HG03469 (cell line): ENCODE data around the gene DGAT2.

Experiments used
- ATAC-seq: cut with Tn5 transposase; IDR thresholded peaks from one replicate; pipeline ENCODE4 v1.9.1; 2021; ENCODE audit warnings: mild to moderate bottlenecking, moderate library complexity, moderate number of reproducible peaks; ENCODE audit not compliant: unreplicated experiment

The DGAT2 gene

DNA sequence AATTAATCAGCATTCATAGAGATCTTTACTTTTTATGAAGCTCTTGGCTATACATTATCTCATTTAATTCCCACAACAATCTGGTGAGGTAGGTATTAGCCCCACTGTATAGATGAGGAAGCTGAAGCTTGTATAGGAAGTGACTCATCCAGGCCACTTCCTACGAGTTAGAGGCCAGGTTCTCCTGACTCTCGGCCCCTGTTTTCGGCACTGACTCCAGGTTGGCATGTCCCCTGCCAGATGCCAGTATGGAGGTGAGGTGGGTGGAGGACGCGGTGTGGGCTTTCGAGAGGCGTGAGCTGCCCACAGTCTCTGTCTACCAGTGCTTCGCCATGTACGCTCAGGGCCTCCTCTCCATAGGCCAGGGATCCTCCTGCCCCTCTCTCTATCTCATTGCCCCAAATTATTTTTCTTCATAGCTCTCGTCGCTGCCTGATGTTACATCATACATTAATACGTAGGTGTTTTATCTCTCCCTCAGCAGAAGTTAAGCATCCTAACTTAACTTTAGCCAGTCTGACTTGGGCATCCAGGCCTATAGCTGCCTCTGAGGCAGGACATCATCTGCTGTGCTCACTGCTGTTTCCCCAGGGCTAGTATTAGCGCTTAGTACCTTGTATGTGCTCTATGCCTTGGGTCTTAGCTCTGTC is 9.0 kb downstream of the DGAT2 start:
- ATAC-seq = no peak

DNA sequence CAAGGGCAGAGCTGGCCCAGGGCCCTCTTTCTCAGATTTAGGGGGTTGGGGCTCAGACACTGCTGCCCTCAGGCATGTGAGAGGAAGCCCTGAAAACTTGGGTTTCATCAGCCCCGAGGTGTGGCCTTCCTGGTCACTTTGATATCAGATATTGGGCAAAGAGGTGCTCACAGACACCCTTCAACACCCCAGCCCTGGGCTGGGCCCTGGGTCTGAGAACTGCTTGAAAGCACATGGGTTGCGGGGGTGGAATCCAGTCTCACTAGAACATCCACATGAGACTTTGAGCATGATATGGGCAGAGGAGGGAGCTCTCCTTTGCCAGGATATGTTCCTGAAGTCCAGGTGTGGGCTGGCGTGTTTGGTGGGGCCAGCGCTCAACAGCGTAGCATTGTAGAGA is 10.4 kb downstream of the DGAT2 start:
- no peak for ATAC-seq

DNA sequence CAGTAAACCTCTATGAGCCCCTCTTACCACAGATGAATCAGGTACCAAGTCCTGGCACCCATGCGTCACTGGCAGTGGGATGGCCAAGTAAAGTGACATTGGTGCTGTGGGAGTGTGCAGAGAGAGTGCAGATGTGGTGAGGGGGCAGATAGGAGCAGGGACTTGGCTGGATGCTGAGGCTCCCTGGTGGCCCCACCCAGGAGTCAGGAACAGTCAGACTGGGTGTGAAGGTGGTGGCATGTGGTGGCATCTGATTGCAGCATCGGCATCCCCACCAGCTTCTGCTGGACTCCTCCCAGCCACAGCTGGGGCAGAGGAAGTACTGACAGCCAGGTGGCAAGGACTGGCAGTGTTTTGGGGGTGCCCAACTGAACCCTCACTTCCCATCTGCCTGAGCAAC is 11.4 kb downstream of the DGAT2 start:
- no peak for ATAC-seq

DNA sequence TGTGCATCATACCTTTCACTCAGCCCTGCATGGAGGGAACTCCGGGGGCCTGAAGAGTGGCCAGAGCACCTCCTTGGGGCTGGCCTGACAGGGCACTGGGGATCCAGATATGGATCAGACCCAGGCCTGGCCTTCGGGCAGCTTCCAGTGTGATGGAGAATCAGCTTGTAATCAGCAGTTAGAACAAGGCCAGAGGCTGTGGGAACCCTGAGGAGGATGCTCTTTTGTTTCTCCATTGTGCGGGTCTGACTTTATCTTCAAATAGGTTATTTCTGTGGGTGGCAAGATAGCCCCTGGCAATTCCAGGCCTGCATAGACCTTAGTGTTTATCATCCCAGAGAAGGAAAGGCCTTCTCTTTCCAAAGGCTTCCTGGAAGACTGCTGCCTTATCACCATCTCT is 12.3 kb downstream of the DGAT2 start:
- no peak for ATAC-seq

DNA sequence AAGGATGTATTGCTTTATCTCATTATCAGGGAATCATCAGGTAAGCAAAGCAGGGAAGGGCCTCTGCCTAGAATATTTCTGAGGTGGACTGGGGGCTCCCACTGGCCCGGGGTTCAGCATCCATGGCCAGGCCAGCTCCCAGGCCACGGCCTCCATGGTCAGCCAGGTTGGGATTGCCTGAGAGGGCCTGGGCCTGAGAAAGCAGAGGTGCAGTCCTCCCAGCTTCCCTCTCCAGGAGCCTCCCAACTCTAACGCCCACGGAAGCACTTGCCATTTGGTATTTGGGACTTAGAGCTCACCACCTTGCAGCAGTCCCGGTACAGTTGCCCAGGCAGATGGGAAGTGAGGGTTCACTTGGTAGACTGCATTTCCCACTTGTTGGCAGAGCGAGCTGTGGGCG is 12.7 kb downstream of the DGAT2 start:
- ATAC-seq = no peak

DNA sequence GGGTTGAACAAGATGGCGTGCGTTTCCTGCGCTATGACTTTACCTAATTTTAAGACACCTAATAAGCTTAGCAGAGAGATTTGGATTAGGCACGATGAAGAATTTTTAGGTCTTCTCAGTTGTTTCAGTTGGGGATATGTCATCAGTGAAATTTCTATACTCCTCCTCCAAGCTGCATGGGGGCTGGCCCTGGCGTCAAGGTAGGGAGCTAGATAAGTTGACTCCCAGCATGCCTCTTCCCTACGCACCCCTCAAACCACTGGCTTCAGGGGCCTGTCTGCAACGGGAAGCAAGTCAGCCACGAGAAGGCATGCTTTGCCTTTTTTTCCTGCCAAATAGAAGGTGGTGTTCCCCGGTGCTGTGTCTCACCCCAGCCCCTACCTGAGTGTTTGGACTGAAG is 13.3 kb downstream of the DGAT2 start:
- no peak for ATAC-seq

DNA sequence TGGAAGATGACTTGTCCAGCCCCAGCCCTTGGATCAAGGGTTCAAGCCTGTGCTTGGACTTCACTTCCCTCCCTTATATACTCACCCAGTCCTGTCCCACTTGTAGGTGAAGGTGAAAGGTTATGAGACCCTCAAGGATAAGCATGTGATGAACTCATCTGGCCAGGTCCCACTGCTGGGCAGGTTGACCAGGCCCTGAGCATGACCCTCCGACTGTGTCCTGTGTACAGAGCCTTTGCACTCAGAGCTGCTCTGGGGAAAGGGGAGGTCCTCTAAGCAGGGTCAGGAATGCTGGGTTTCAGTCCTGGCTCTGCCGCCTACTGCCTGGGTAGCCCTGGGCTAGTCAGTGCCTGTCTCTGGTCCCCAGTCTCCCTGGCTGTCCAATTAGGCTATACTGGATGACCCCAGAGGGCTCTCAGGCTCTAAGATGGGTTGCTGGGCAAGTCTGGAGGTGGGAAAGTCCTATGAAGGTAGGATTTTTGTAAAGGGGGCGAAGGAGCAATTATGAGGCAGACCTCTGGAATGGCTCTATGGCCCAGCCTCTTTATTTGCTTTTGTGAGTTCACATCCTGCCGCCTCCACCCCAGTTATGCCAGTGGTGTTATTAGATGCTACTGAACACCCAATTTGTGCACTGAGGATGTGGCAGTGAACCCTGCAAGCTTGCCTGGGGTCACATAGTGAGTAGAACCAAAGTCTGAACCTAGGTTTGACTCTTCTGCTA is 14.1 kb downstream of the DGAT2 start:
- ATAC-seq = no peak

DNA sequence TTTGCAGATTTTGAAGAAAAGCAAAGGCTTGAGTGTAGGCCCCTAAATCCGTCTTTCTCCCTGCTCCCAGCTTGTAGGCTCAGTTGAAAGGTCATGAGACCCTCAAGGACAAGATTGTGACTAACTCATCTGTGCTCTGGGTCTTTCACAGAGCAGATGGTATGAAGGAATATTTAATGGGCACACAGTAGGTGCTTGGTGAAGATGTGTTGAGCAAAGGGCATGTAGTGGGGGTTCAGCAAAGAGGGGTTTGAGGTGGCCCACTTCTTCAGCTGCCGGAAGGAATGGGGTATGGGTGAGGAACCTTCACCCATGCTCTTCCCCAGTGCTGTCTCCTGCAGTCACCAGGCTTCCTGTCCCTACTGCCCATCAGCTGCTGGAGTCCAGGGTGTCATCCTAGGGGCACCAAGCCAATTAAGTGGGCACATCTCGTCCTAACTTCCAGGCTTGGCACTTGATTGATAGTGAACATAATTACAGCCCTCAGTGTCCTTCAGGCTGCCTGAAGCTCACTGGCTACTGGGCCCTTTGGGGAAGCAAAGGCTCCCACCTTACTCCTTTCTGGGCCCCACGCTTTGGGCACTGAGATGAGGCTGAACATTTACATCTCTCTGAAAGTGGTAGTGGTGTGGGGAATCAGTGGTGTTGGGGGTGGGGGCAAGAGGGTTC is 15.0 kb downstream of the DGAT2 start:
- no peak for ATAC-seq

DNA sequence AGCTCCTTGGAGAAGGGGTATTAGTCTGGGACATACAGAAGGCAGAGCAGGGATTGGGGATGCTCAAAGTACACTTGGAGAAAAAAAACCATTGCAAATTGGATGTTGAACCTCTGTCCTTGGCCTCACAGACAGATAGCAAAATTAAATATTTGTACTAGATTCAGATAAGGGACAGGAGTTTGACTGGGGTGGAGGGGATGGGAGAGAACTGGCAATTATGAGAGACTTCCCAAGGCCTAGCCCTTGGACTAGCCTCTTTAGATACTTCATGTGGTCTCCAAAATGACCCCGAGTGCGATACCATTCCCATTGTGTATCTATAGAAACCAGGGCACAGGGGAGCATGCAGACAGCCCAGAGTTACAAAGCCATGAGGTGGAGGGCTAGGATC is 15.5 kb downstream of the DGAT2 start:
- no peak for ATAC-seq

DNA sequence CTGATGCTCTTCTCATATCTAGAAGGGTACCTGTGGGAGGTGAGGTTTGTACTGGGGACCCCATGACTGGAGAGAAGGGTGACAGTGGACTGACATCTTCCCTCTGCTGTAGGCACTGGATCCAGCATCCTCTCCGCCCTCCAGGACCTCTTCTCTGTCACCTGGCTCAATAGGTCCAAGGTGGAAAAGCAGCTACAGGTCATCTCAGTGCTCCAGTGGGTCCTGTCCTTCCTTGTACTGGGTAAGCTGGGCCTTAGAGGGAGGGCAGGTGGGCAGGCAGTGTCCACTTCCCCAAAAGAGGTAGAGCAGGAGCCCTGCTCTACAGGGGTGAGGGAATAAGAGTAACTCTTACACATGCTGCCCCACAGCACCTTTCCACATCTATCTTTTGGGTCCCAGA is 15.9 kb downstream of the DGAT2 start:
- no peak for ATAC-seq

DNA sequence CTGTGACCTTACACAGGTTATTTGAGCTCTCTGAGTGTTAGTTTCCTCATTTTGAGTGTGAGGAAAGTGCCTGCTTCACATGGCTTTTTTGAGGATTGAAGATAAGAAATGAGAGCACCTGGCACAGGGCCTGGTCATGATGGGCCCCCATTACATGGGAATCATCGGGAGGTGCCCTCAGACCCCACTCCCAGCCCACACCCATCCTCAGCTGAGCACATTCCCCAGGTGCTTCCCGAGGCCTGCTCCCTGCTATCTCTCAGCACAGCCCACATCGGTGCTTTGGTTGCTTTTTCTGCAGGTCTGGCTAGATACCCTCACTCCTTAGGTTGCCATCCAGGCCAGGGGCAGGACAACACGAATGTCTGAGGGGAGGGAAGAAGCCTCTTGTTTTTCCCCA is 16.6 kb downstream of the DGAT2 start:
- ATAC-seq = no peak

DNA sequence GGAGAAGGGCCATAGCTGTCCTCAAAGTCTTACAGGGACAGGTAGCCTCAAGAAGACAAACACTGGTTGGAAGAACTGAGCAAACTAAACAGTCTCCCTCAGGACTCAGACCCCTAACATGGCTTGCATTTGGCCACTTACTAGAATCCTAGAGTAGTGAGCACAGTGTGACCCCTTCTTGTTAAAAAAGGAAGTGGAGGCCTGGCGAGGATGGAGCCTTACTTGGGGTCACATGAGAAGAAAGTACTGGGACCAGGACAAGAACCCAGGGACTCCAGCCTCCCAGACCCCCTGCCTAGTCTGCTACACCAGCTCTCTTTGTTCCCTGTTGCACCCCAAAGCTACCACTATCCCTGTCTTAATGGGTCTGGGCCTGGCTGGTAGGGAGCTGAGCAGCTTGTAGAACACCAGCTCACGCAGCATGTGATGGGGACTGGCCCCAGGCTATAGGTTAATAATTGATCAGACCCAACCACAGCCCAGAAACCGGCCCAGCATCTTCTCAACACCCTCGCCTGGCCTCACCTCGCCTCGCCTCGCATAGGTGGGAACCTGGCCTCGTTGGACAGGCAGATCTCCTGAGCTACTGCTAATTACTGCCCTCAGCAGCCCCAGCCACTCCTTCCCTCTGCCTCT is 17.6 kb downstream of the DGAT2 start:
- no peak for ATAC-seq

DNA sequence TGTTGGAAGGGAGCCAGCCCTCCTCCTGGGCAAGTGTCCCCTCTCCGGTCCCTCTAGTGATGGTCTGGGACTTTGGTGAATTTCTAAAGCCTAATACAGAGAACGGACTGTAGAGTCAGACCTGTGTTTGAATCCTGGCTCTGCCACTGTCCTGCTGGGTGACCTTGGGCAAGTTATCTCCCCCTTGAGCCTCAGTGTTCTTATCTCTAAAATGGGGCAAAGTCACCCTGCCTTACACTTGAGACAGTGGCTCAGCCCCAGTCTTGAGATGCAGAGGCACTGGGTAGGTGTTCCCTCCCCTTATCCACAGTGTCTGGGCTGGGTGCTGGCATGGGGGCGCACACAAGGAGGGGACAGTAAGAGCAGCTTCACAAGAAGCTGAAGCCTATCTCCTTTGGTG is 20.9 kb downstream of the DGAT2 start:
- ATAC-seq = no peak

DNA sequence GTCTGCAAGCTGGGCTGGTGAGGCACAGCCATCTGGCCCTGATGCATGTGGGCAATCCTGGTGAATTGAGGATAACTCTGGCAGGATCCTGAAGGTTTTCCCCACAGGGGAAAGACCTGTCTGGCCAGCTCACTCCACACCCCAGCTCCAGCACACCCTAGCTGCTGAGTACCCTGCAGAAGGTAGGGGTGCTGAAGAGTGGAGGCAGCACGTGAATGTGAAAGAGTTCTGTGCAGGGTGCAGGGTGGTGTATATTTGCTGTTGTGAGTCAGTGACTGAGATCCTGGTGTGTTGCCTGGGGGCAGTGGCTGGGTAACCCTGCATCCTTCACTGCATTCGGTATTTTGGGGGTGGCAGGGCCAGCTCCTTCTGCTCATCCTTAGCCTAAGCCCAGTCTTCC is 22.4 kb downstream of the DGAT2 start:
- ATAC-seq = no peak

DNA sequence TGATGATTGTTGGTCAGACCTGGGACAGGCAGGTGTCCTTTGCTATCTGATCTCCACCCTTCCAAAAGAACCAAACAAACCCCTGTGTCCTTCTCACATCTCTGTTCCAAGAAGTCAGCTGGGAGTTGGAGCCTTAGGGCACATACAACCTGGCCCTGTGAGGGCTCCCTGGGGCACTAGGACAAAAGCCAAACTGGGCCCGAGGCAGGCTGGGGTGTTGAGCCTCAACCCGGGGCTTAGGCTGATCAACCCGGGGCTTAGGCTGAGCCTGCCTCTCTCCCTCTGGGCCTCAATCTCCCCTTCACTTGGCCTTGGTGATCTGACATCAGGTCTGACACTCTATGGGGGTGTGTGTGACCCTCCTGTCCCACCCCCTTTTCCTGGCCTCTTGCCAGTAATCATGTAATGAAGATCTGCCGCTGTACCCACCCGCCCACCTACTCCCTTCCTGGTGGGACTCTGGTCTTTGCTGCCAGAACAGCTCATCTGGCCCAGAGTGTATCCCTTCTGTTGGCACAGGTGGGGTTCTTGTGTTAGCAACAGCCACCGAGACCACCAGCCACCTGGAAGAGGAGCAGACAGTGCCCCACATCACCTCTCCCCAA is 23.7 kb downstream of the DGAT2 start:
- ATAC-seq = no peak

DNA sequence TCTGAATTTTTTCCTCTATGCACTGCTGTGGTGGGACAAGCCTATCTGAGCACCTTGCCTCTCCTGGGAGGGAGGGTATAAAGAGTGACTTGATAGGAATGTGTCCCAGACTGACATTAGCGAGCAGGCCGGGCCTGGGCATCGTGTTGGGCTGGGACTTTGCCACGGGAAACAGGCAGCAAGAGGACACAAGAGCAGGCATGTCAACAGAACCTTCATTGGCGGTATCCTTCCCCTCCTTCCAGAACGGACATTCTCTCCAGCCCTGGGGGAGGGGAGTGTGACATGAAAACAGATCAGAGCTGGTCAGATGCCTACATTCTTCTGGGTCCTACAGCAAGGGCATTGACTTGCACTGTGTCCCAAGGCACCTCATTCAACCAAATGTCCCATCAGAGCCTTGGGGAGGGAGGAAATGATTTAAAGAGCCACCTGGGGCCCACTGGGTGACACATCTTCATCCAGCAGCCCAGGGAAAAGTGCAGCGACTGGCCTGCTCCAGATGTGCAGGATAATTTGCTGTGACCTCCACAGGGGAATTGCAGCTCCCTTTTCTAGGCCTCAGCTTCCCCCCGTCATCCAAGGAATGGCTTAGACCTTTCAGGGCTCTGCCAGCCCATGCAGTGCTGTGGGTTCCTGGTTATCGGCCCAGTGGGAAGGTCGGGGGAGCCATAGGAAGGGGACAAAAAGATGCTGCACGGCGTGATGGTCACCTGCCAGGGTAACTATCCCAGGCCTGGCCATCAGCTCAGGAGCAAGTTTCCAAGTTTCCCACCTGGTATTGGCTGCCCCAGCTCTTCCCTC is 24.6 kb downstream of the DGAT2 start:
- no peak for ATAC-seq

DNA sequence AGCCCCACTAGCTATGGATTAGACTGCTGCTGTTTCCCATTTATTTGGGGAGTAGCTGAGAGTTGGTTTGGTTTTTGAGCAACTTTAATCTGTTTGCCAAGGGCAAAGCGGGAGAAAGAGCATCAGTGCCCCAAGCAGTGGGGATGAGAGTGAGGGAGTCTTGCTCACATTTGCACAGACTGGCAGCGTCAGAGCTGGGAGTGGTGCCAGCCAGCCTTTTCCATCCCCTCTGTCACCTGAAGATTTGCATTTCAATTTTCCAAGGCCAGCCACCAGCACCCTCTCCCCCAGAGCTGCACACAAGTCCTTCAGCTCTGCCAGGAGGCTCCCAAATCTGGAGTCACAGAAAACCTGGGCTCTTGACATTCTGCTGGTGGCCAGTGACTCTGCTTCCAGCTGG is 25.4 kb downstream of the DGAT2 start:
- no peak for ATAC-seq

DNA sequence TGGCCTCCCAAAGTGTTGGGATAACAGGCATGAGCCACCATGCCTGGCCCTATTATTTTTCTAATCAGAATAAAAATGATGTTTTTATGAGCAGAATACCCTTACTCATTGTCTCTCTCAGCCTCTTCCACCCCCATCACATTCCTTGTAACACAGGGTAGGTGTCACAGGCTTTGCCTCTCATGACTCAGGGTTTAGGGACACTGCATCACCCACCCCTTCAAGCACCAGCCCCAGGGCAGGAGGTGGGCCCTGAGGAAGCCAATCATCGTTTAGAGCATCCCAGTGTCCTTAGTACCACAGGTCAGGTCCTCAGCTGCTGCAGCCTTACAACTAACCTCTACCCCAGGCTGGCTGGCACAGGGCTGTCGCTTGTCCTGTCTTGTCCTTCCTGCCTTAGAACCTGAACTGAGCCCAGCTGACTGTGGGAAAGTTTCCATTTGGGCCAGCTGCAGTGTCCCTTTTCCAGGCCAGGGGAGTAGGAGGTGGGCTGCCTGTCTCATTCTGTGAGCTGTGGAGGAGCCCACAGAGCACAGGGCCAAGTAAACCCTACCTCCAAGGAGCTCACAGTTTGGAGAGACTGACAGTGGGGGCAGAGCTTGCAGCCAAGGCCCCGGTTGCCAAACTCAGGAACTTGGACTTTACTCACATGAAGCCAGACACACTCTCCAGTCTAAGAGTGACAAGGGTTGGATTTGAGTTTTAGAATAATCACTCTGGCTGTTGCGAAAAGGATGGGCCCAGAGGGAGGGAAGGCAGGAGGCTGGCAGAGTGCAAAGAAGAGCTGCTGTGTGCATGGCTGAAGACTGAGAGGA is 26.9 kb downstream of the DGAT2 start:
- ATAC-seq = no peak

DNA sequence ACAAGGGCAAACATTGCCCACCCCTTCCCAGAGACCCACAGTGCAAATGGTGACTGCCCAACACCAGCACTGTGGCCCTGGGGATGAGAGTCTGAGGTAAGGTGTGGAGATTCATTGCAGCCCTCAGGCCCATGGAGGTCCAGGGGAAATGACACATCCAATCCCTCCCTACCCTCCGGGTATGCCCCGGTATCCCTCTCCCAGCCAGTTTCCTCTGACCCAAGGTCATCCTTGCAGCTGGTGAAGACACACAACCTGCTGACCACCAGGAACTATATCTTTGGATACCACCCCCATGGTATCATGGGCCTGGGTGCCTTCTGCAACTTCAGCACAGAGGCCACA is 27.5 kb downstream of the DGAT2 start:
- no peak for ATAC-seq

DNA sequence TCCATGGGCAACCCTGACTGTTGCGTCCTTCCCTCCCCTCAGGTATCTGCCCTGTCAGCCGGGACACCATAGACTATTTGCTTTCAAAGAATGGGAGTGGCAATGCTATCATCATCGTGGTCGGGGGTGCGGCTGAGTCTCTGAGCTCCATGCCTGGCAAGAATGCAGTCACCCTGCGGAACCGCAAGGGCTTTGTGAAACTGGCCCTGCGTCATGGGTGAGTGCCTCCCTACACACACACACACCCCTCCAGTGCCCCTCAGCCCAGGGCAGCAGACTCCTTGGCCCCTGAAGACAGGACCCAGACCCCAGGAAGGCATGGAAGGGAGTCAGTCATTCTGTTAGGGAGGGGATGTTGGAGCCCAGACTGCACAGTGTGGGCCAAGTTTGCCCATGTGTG is 28.5 kb downstream of the DGAT2 start:
- no peak for ATAC-seq
